ENCODE results near the gene PIR. TPM values are rescaled to one million over a fixed set of nuclear protein-coding genes. Genes with fewer than 3 reads are reported as not detected.

Gene PIR
- total and polyA plus RNA-seq, 2 of the 8 experiments (the other 6 are each of a cell fraction or from before 2014, with no cell fraction given), result 6.4 to 10.3 TPM

- no peak for TF ChIP-seq SP1 (IDR thresholded peaks at IDR 0.05; ENCODE audit: low read depth, low read length)
Measured at GRCh38 chrX:15530318-15530717, 37.2 kb upstream of the PIR start (continued).

- no peak overlapping the region for H2BK120ac ChIP-seq (replicated peaks; ENCODE audit: low read depth, low read length)
- H3K79me1 ChIP-seq (ENCODE audit: low read depth, low read length), result no peaks in the 10 kb centered on the region
- no peak for FAIRE-seq
- no peak overlapping the region for H2AK5ac ChIP-seq (ENCODE audit: low read depth, low read length)
- H3K23ac ChIP-seq (ENCODE audit: insufficient read length), result no peak overlapping the region
- no peak overlapping the region for H2BK5ac ChIP-seq (ENCODE audit: low read depth, low read length)
- no peaks in the 10 kb centered on the region for H3K36me3 ChIP-seq (ENCODE audit: control insufficient read depth in 2 of 4, insufficient read depth in 4 of 4, low read length in 3 of 4)
- ChIA-PET POLR2A (ENCODE audit: partially characterized antibody) (no interaction called here), CTCF (ENCODE audit: partially characterized antibody) (interaction anchor here (1.8 kb wide), 1 partner anchor 35 kb away, joined by 5 read pairs; no protein-coding TSS in a partner anchor)
- no peaks in the 10 kb centered on the region for H3K4me1 ChIP-seq (replicated peaks in 1 of 4; ENCODE audit: control insufficient read depth in 3 of 4, insufficient read depth in 4 of 4, low read length in 3 of 4)
- no peak overlapping the region for H3K27ac ChIP-seq (ENCODE audit: low read depth, low read length)
- no peak for DNase-seq (ENCODE audit: low read depth in 1 of 2, low spot score in 2 of 2)
- no peak overlapping the region for H2BK12ac ChIP-seq (ENCODE audit: low read depth, low read length)
- H4K8ac ChIP-seq (ENCODE audit: extremely low read depth, insufficient read depth, low read length), result no peak overlapping the region
- no peak overlapping the region for H3K18ac ChIP-seq (ENCODE audit: extremely low read depth, low read length)
- no peak overlapping the region for H4K5ac ChIP-seq (ENCODE audit: insufficient read length, low read depth, low read length)
- H3K27me3 ChIP-seq (replicated peaks in 1 of 4; ENCODE audit: control insufficient read depth in 3 of 4, extremely low read depth in 1 of 4, insufficient read depth in 3 of 4, low read length in 3 of 4), result no peaks in the 10 kb centered on the region
- no peak overlapping the region for H3K4me2 ChIP-seq (ENCODE audit: insufficient read depth in 1 of 2, low read depth in 2 of 2, low read length in 2 of 2)
- H4K20me1 ChIP-seq (replicated peaks in 1 of 2; ENCODE audit: control insufficient read depth in 1 of 2, insufficient read depth in 2 of 2, low read length in 2 of 2), result no peaks in the 10 kb centered on the region
- no peaks in the 10 kb centered on the region for H3K9me3 ChIP-seq (ENCODE audit: insufficient read depth in 2 of 2, low read depth in 1 of 2, low read length in 1 of 2)
- no peak overlapping the region for H2AFZ ChIP-seq (ENCODE audit: low read length)
- no peak overlapping the region for H3K9ac ChIP-seq (replicated peaks in 1 of 4; ENCODE audit: extremely low read depth in 1 of 4, low read depth in 3 of 4, low read length in 3 of 4)
- H2BK15ac ChIP-seq (ENCODE audit: low read length), result no peak overlapping the region
- H3K79me2 ChIP-seq (ENCODE audit: control insufficient read depth in 1 of 2, insufficient read depth in 2 of 2, low read length in 2 of 2), result no peaks in the 10 kb centered on the region
- H3K4me3 ChIP-seq (ENCODE audit: extremely low read depth in 1 of 4, insufficient read depth in 2 of 4, low read depth in 3 of 4, low read length in 4 of 4), result no peak overlapping the region
- H3K23me2 ChIP-seq (ENCODE audit: low read depth, low read length), result no peaks in the 10 kb centered on the region
- H3K56ac ChIP-seq (replicated peaks; ENCODE audit: insufficient read length, low read depth, low read length), result no peak overlapping the region
- no peak overlapping the region for H2BK20ac ChIP-seq (ENCODE audit: low read length)
- no peak overlapping the region for H3K14ac ChIP-seq (ENCODE audit: insufficient read length)
- H4K91ac ChIP-seq (replicated peaks; ENCODE audit: insufficient read length, low read length), result no peak overlapping the region
- H3K4ac ChIP-seq (replicated peaks; ENCODE audit: insufficient read length, low read depth, low read length), result no peak overlapping the region
- TF ChIP-seq TAF1 (IDR thresholded peaks at IDR 0.05; ENCODE audit: low read depth, low read length) (no peak), GTF2F1 (IDR thresholded peaks at IDR 0.05; ENCODE audit: borderline replicate concordance, low read depth, low read length) (no peak), BCL11A (IDR thresholded peaks at IDR 0.05; ENCODE audit: low read depth in 2 of 2, low read length in 2 of 2) (no peak), SIX5 (IDR thresholded peaks at IDR 0.05; ENCODE audit: low read depth, low read length) (no peak), TCF12 (IDR thresholded peaks at IDR 0.05; ENCODE audit: low read depth, low read length) (no peak), BACH1 (IDR thresholded peaks at IDR 0.05; ENCODE audit: low read length) (no peak), SRF (IDR thresholded peaks at IDR 0.05; ENCODE audit: low read depth, low read length) (no peak), NANOG (IDR thresholded peaks at IDR 0.05; ENCODE audit: insufficient read depth, low read depth, low read length, poor library complexity, severe bottlenecking) (no peak), RAD21 (IDR thresholded peaks at IDR 0.05 in 1 of 2, conservative IDR thresholded peaks at IDR 0.05 in 1 of 2; ENCODE audit: low read depth in 2 of 2, low read length in 2 of 2) (no peak), MAFK (IDR thresholded peaks at IDR 0.05; ENCODE audit: low read depth, low read length) (no peak), CBX8 (IDR thresholded peaks at IDR 0.05; ENCODE audit: borderline replicate concordance, low read depth, low read length) (no peak), CBX5 (IDR thresholded peaks at IDR 0.05; ENCODE audit: low read depth, low read length) (no peak)
- TF ChIP-seq, protein P1, sequence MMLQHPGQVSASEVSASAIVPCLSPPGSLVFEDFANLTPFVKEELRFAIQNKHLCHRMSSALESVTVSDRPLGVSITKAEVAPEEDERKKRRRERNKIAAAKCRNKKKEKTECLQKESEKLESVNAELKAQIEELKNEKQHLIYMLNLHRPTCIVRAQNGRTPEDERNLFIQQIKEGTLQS (IDR thresholded peaks at IDR 0.05; ENCODE audit: insufficient read depth, low read depth, low read length), result no peak
Measured at GRCh38 chrX:15529165-15529564, 36.0 kb upstream of the PIR start.

All from H1 (cell line).